Measurements from ENCODE around the gene CLDN2. TPM values are rescaled to one million over a fixed set of nuclear protein-coding genes. Genes with fewer than 3 reads are reported as not detected.

CLDN2 gene
- total and polyA plus RNA-seq, 4 donors: 0.37 to 25.5 (median 20.7) TPM

DNA sequence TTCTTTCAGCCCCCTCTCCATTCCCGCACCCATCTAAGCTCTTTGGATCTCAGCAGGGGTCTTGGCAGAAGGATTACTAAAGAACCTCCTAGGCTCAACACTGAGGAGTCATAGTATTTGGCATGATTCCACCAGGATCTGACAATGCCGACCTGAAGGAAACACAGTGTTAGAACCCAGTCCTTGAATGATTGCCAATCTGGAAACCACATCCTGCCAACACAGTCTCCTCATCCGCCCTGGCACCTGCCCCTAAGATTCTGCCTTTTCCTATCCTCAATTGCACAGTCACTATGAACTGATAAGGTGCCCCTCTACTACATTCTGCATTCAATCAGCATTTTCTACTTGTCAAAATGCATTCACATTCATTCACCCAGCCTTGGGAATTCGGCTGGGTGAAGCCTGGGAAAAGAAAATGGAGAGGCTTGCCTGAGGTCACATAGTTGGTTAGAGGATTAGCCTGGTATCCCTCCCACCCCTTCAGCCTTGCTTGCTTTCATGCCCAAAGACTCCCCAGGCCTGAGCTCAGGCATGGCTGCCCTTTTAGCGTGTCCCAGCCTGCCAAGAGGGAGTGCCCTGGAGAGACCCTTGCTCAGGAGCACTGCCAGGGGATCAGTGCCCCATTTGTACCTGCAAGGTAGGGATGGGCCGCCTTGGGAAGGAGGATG lies 2.2 kb upstream of the CLDN2 start:
- no peak for DNase-seq (ENCODE audit: low spot score)
- Histone ChIP-seq H3K9ac (ENCODE audit: low read depth in 1 of 2, low read length in 2 of 2) (no peak overlapping the region), H3K36me3 (ENCODE audit: control insufficient read depth in 4 of 4, insufficient read depth in 3 of 4, low read depth in 1 of 4, low read length in 3 of 4) (no peaks in the 10 kb centered on the region), H3K4me1 (ENCODE audit: control insufficient read depth in 4 of 4, insufficient read depth in 4 of 4, low read length in 3 of 4) (peaks cover 0 to 3% (median 0%) of the 10 kb centered on the region in 4 donors), H3K27me3 (ENCODE audit: control insufficient read depth in 4 of 4, insufficient read depth in 4 of 4, low read length in 3 of 4) (no peaks in the 10 kb centered on the region), H3K4me3 (ENCODE audit: low read depth in 1 of 3, low read length in 3 of 3) (no peak overlapping the region), H3K9me3 (ENCODE audit: control insufficient read depth in 4 of 4, low read length in 3 of 4) (no peaks in the 10 kb centered on the region), H3K27ac (ENCODE audit: low read depth in 1 of 2, low read length in 2 of 2) (no peak overlapping the region)
- 70% methylated on average over 6 of the region's 6 CpGs for WGBS
- no peak for TF ChIP-seq HNF4A (conservative IDR thresholded peaks at IDR 0.05)
- TF ChIP-seq, protein P1, sequence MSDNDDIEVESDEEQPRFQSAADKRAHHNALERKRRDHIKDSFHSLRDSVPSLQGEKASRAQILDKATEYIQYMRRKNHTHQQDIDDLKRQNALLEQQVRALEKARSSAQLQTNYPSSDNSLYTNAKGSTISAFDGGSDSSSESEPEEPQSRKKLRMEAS (IDR thresholded peaks at IDR 0.05): no peak
- TF ChIP-seq CTCF (IDR thresholded peaks at IDR 0.05; ENCODE audit: low read depth, low read length, missing input control): no peak
- no peak for TF ChIP-seq ZBTB33 (IDR thresholded peaks at IDR 0.05)
- no peak for TF ChIP-seq FOXA1 (IDR thresholded peaks at IDR 0.05)
- TF ChIP-seq RXRA (IDR thresholded peaks at IDR 0.05): no peak
- TF ChIP-seq NR2F2 (IDR thresholded peaks at IDR 0.05): no peak

DNA sequence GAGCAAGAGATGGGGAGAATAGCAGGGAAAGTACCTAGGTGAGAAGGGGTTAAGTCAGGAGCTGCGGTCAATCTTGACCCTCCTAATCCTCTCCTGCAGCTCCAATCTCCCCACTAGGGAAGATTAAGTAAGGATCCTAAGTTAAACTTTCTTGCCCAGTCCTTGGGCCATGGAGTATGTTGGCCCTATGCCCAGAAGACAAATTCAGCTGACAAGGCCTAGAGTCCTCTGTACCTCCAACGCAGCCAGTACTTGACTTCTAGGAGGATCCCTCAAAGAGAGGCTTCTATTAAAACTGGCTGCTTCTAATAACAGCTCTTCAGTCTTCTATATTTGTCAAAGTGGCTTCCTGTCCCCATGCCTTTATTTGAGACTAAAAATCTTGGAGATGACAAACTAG lies 1.4 kb downstream of the CLDN2 start:
- 80% methylated on average over 2 of the region's 2 CpGs for WGBS
- H3K4me1 ChIP-seq (ENCODE audit: control insufficient read depth in 4 of 4, insufficient read depth in 4 of 4, low read length in 3 of 4): no peaks in the 10 kb centered on the region
- no peak overlapping the region for H3K27ac ChIP-seq (ENCODE audit: low read depth in 1 of 2, low read length in 2 of 2)
- H3K4me3 ChIP-seq (ENCODE audit: low read depth in 1 of 3, low read length in 3 of 3): no peak overlapping the region
- H3K9ac ChIP-seq (ENCODE audit: low read depth in 1 of 2, low read length in 2 of 2): no peak overlapping the region
- H3K36me3 ChIP-seq (ENCODE audit: control insufficient read depth in 4 of 4, insufficient read depth in 3 of 4, low read depth in 1 of 4, low read length in 3 of 4): no peaks in the 10 kb centered on the region
- no peaks in the 10 kb centered on the region for H3K9me3 ChIP-seq (ENCODE audit: control insufficient read depth in 4 of 4, low read length in 3 of 4)
- no peak for DNase-seq (ENCODE audit: low spot score)
- H3K27me3 ChIP-seq (ENCODE audit: control insufficient read depth in 4 of 4, insufficient read depth in 4 of 4, low read length in 3 of 4): no peaks in the 10 kb centered on the region
- no peak for TF ChIP-seq HNF4A (conservative IDR thresholded peaks at IDR 0.05)
- TF ChIP-seq HNF4G (IDR thresholded peaks at IDR 0.05): no peak
- no peak for TF ChIP-seq NR2F2 (IDR thresholded peaks at IDR 0.05)
- no peak for TF ChIP-seq ZBTB33 (IDR thresholded peaks at IDR 0.05)
- no peak for TF ChIP-seq YY1 (IDR thresholded peaks at IDR 0.05)
- TF ChIP-seq, protein P2, sequence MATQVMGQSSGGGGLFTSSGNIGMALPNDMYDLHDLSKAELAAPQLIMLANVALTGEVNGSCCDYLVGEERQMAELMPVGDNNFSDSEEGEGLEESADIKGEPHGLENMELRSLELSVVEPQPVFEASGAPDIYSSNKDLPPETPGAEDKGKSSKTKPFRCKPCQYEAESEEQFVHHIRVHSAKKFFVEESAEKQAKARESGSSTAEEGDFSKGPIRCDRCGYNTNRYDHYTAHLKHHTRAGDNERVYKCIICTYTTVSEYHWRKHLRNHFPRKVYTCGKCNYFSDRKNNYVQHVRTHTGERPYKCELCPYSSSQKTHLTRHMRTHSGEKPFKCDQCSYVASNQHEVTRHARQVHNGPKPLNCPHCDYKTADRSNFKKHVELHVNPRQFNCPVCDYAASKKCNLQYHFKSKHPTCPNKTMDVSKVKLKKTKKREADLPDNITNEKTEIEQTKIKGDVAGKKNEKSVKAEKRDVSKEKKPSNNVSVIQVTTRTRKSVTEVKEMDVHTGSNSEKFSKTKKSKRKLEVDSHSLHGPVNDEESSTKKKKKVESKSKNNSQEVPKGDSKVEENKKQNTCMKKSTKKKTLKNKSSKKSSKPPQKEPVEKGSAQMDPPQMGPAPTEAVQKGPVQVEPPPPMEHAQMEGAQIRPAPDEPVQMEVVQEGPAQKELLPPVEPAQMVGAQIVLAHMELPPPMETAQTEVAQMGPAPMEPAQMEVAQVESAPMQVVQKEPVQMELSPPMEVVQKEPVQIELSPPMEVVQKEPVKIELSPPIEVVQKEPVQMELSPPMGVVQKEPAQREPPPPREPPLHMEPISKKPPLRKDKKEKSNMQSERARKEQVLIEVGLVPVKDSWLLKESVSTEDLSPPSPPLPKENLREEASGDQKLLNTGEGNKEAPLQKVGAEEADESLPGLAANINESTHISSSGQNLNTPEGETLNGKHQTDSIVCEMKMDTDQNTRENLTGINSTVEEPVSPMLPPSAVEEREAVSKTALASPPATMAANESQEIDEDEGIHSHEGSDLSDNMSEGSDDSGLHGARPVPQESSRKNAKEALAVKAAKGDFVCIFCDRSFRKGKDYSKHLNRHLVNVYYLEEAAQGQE (IDR thresholded peaks at IDR 0.05): no peak
- TF ChIP-seq JUND (IDR thresholded peaks at IDR 0.05): no peak
- TF ChIP-seq, protein P3, sequence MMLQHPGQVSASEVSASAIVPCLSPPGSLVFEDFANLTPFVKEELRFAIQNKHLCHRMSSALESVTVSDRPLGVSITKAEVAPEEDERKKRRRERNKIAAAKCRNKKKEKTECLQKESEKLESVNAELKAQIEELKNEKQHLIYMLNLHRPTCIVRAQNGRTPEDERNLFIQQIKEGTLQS (IDR thresholded peaks at IDR 0.05): no peak
- TF ChIP-seq CTCF (IDR thresholded peaks at IDR 0.05; ENCODE audit: low read depth, low read length, missing input control): no peak
- TF ChIP-seq FOXA1 (IDR thresholded peaks at IDR 0.05): no peak
- TF ChIP-seq TAF1 (conservative IDR thresholded peaks at IDR 0.05): no peak
- TF ChIP-seq FOXA2 (IDR thresholded peaks at IDR 0.05): no peak

Measured in liver (tissue), 9 donors.